ELR (cell line): ENCODE data around the gene AVPR1A.

Source experiments
- DNase-seq: peaks from one replicate; pipeline ENCODE4 v3.0.0-alpha.2; 2015; ENCODE audit warnings: low read depth

Gene AVPR1A

DNA sequence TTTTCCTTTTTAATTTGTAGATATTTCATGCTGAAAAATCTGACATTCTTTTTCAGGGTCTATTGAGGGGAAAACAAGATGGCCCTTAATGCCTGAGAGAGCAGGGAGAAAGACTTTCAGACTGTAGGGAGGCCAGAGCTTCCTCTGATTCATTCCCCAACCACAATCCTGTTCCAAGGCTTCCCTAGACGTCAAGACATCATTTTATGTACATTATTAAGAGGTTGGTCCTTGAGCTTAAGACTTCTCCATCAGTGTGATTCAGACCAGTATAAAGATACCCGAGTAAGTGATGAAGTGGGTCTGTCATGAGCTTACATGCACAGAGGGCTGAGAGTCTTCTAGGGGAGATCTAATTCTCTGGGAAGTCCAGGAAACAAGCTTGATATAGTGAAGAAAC, 57.3 kb downstream of the AVPR1A start:
- peak; percentile 14 for DNase-seq

GRCh38 chr12:63093084-63093483, 57.9 kb downstream of the AVPR1A start:
- no peak for DNase-seq
